Activated naive CD4-positive, alpha-beta T cell treated with anti-CD3 and anti-CD28 coated beads for 36 hours (primary cell): ENCODE measurements around the gene TMEM254. TPM values are rescaled to one million over a fixed set of nuclear protein-coding genes. Genes with fewer than 3 reads are reported as not detected.
"Not testable (repeated sequence)": the region's sequence is repeated elsewhere in the genome, so short reads cannot be mapped to it uniquely, and the experiment has no call there.

Experiments
- CTCF ChIA-PET: fragments of 350-600 bp; sonication (Branson Sonifier 250); formaldehyde crosslinking; loops from one replicate; lab custom pipeline; 2021; ENCODE audit warnings: antibody characterized with exemption; lab: Charles Lee
- DNase-seq: peaks from one replicate; pipeline ENCODE4 v3.0.0-alpha.2; 2020
- H3K27ac Mint-ChIP-seq: one replicate; pipeline ENCODE4 v1.8.0; 2021; ENCODE audit warnings: mild to moderate bottlenecking, mixed read lengths
- H3K27me3 Mint-ChIP-seq: one replicate; pipeline ENCODE4 v1.8.0; 2021; ENCODE audit warnings: low read depth, mixed read lengths
- H3K36me3 Mint-ChIP-seq: one replicate; pipeline ENCODE4 v1.8.0; 2021; ENCODE audit warnings: low read depth, mixed read lengths
- H3K4me1 Mint-ChIP-seq: one replicate; pipeline ENCODE4 v1.8.0; 2021; ENCODE audit warnings: low read depth, mixed read lengths
- H3K4me3 Mint-ChIP-seq: one replicate; pipeline ENCODE4 v1.8.0; 2021; ENCODE audit warnings: mild to moderate bottlenecking, moderate library complexity, mixed read lengths
- H3K9me3 Mint-ChIP-seq: one replicate; pipeline ENCODE4 v1.8.0; 2021; ENCODE audit warnings: mixed read lengths
- intact Hi-C: fragments of 100-400 bp; cut with micrococcal nuclease; formaldehyde crosslinking; loops from one replicate; pipeline ENCODE4 v1.15.1; 2023
- total RNA-seq, 2 experiments: library from RNA; stranded (reverse); gene quantifications; one replicate each; pipeline ENCODE4 v1.2.3, GENCODE V29; 2021

The TMEM254 gene
- total RNA-seq, 2 experiments from 2014 or later: 16.2 to 16.7 TPM

DNA sequence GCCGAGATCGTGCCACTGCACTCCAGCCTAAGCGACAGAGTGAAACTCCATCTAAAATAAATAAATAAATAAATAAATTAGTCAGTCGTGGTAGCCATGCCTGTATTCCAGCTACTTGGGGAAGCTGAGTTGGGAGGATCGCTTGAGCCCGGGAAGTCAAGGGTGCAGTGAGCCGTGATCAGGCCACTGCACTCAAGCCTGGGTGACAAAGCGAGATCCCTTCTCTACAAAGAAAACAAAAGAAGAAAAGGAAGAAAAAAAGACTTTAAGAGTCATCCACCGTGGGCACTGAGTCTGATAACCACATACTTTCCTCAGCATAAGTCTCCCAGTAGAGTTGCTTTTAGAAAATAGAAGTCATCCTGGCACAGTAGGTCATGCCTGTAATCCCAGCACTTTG, 2.6 kb downstream of the TMEM254 start:
- H3K36me3 Mint-ChIP-seq: peaks cover 5% of the 10 kb centered on the region
- DNase-seq: no peak
- H3K27me3 Mint-ChIP-seq: no peaks in the 10 kb centered on the region
- intact Hi-C loops: no loop called here
- peaks cover 22% of the 10 kb centered on the region for H3K4me1 Mint-ChIP-seq
- CTCF ChIA-PET: interaction anchor here (0.6 kb wide), 1 partner anchor 315 kb away, joined by 3 read pairs; no protein-coding TSS in a partner anchor
- no peak overlapping the region for H3K4me3 Mint-ChIP-seq
- H3K9me3 Mint-ChIP-seq: no peaks in the 10 kb centered on the region
- H3K27ac Mint-ChIP-seq: no peak overlapping the region

DNA sequence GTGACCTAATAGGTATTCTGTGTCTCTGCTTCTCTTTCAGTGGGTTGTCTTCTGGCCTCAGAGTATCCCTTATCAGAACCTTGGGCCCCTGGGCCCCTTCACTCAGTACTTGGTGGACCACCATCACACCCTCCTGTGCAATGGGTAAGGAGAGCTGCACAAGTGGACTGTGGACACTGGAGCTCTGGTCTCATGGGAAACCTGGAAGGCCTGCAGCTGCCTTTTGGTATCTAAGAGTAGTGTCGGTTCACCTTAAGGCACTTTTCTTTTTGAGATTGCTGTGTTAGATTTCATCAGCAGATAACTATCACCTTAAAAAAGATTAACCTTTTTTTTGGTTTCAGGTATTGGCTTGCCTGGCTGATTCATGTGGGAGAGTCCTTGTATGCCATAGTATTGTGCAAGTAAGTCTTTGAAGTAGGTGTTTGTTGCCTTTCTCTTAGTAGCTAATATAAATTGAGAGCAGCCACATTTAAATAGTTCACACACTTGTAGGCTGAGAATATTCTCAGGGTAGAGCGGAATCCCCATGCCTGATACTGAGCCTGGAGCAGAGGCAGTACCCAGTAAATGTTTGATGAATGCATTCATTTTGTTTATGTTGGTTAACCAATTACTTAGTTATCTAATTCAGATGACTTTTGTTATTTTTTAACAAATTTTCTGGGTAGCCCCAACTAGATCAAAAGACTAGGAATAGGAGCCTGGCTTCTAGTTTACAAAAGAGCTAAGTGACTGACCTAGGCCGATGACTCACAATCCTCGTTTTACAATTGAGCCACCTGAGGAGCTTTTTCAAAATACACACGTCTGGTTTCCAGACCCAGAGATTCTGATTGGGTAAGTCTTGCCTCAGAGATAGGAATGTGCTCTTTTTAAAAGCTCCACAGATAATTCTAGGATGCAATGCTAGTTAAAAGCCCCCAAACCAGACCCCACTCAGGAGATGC, 3.6 kb downstream of the TMEM254 start:
- Mint-ChIP-seq H3K4me1 (peaks cover 18% of the 10 kb centered on the region), H3K27ac (no peak overlapping the region), H3K36me3 (peaks cover 5% of the 10 kb centered on the region), H3K4me3 (no peak overlapping the region), H3K27me3 (no peaks in the 10 kb centered on the region), H3K9me3 (no peaks in the 10 kb centered on the region)
- CTCF ChIA-PET: no interaction called here
- DNase-seq: no peak
- intact Hi-C loops: no loop called here

GRCh38 chr10:80090121-80090520, 11.7 kb downstream of the TMEM254 start:
- intact Hi-C loops: no loop called here
- Mint-ChIP-seq H3K4me3 (no peak overlapping the region), H3K27me3 (no peaks in the 10 kb centered on the region), H3K36me3 (no peaks in the 10 kb centered on the region), H3K27ac (no peak overlapping the region), H3K4me1 (no peaks in the 10 kb centered on the region), H3K9me3 (no peaks in the 10 kb centered on the region)
- CTCF ChIA-PET: interaction anchor here (2.3 kb wide), 1 partner anchor 43 kb away, joined by 9 read pairs; no protein-coding TSS in a partner anchor
- no peak for DNase-seq

DNA sequence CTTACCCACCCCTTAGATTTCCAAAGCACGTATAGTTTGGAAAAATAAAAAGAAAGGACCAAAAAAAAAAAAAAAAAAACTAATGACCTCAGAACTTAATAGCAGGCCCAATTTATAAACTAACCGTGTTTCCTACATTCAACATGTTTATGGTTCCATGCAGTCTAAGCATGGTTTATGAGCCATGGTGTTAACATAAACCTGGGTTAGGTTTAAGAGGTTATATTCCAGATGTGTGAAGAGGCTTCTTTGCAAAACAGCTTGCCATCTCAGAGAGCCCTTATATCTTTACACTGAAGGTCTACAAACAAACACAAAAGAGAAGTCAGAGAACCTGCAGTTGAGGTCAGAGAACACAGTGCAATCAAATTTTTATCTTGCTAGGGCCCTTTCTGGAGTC, 15.8 kb downstream of the TMEM254 start:
- H3K27ac Mint-ChIP-seq: no peak overlapping the region

DNA sequence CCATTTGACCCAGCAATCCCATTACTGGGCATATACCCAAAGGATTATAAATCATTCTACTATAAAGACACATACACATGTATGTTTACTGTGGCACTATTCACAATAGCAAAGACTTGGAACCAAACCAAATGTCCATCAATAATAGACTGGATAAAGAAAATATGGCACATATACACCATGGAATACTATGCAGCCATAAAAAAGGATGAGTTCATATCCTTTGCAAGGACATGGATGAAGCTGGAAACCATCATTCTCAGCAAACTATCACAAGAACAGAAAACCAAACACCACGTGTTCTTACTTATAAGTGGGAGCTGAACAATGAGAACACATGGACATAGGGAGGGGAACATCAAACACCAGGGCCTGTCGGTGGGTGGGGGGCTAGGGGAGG, 19.8 kb downstream of the TMEM254 start:
- CTCF ChIA-PET, H3K4me3 Mint-ChIP-seq, intact Hi-C loops, H3K27me3 Mint-ChIP-seq, H3K27ac Mint-ChIP-seq, H3K4me1 Mint-ChIP-seq, H3K36me3 Mint-ChIP-seq, DNase-seq, H3K9me3 Mint-ChIP-seq: not testable (repeated sequence)

More for the DNA sequence above, 15.8 kb downstream of the TMEM254 start:
- Mint-ChIP-seq H3K27me3 (no peaks in the 10 kb centered on the region), H3K9me3 (no peaks in the 10 kb centered on the region), H3K4me3 (no peak overlapping the region), H3K4me1 (no peaks in the 10 kb centered on the region), H3K36me3 (peaks cover 1% of the 10 kb centered on the region)
- CTCF ChIA-PET: no interaction called here
- intact Hi-C loops: no loop called here
- no peak for DNase-seq

- intact Hi-C loops, CTCF ChIA-PET: not testable (repeated sequence)
Observed at GRCh38 chr10:80099295-80099694, 20.8 kb downstream of the TMEM254 start.

GRCh38 chr10:80100116-80100515, 21.7 kb downstream of the TMEM254 start:
- peaks cover 13% of the 10 kb centered on the region for H3K4me1 Mint-ChIP-seq
- CTCF ChIA-PET: no interaction called here
- no peaks in the 10 kb centered on the region for H3K9me3 Mint-ChIP-seq
- intact Hi-C loops: no loop called here
- no peak overlapping the region for H3K27ac Mint-ChIP-seq
- peaks cover 1% of the 10 kb centered on the region for H3K36me3 Mint-ChIP-seq
- no peak overlapping the region for H3K4me3 Mint-ChIP-seq
- DNase-seq: no peak
- H3K27me3 Mint-ChIP-seq: no peaks in the 10 kb centered on the region

More at GRCh38 chr10:80099295-80099694, 20.8 kb downstream of the TMEM254 start:
- H3K36me3 Mint-ChIP-seq, H3K4me1 Mint-ChIP-seq, H3K4me3 Mint-ChIP-seq, DNase-seq, H3K9me3 Mint-ChIP-seq, H3K27ac Mint-ChIP-seq, H3K27me3 Mint-ChIP-seq: not testable (repeated sequence)

GRCh38 chr10:80100861-80101695, 22.6 kb downstream of the TMEM254 start:
- Mint-ChIP-seq H3K4me3 (no peak overlapping the region), H3K27me3 (no peaks in the 10 kb centered on the region), H3K9me3 (no peaks in the 10 kb centered on the region), H3K4me1 (peaks cover 13% of the 10 kb centered on the region), H3K27ac (no peak overlapping the region), H3K36me3 (peaks cover 1% of the 10 kb centered on the region)
- intact Hi-C loops: no loop called here
- DNase-seq: no peak
- CTCF ChIA-PET: no interaction called here

GRCh38 chr10:80104066-80104926, 25.8 kb downstream of the TMEM254 start:
- Mint-ChIP-seq H3K27ac (no peak overlapping the region), H3K4me1 (peaks cover 13% of the 10 kb centered on the region), H3K27me3 (no peaks in the 10 kb centered on the region), H3K9me3 (peaks cover 13% of the 10 kb centered on the region), H3K4me3 (no peak overlapping the region), H3K36me3 (peaks cover under 1% of the 10 kb centered on the region)
- intact Hi-C loops: no loop called here
- DNase-seq: no peak
- CTCF ChIA-PET: interaction anchor here (1.1 kb wide), 1 partner anchor 16 kb away, joined by 3 read pairs; no protein-coding TSS in a partner anchor

DNA sequence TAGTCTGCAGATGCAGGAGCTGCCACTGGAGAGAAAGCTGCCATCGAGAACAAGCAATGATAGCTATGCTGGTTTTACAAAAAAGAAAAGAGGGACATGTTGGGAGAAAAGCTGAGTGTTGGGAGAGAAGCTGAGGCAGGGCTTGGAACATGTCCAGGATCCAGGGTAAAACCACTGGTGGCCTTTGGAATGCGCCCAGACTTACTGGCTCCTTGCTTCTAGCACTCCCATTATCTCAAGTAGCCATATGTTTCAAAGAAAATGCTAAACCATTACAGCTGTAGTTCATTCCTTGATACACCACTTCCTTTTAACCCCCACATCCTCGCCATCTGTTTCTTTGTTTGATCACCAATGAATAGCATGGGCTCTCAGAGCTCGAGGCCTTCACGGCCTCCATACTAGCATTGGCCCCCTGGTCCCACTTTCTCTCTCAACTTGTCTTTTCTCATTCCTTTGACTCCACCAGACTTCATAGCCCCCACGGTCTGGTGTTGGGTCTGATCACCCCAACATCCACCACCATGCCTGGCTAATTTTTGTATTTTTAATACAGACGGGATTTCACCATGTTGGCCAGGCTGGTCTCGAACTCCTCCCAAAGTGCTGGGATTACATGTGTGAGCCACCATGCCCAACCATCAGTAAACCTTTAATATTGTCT, 30.2 kb downstream of the TMEM254 start:
- Mint-ChIP-seq H3K9me3 (peaks cover 18% of the 10 kb centered on the region), H3K4me1 (peaks cover 10% of the 10 kb centered on the region), H3K4me3 (no peak overlapping the region), H3K36me3 (peaks cover 2% of the 10 kb centered on the region), H3K27me3 (no peaks in the 10 kb centered on the region), H3K27ac (no peak overlapping the region)
- intact Hi-C loops: no loop called here
- DNase-seq: no peak
- CTCF ChIA-PET: interaction anchor here (1.1 kb wide), 2 partner anchors 11 to 62 kb away, joined by 3 read pairs; no protein-coding TSS in a partner anchor

GRCh38 chr10:80110986-80111385, 32.5 kb downstream of the TMEM254 start:
- H3K4me1 Mint-ChIP-seq: no peaks in the 10 kb centered on the region
- peaks cover 2% of the 10 kb centered on the region for H3K36me3 Mint-ChIP-seq
- CTCF ChIA-PET: no interaction called here
- no peak overlapping the region for H3K27ac Mint-ChIP-seq
- no peak for DNase-seq
- H3K27me3 Mint-ChIP-seq: no peaks in the 10 kb centered on the region
- intact Hi-C loops: no loop called here
- no peak overlapping the region for H3K4me3 Mint-ChIP-seq
- H3K9me3 Mint-ChIP-seq: peaks cover 18% of the 10 kb centered on the region
